Loucy (cell line): ENCODE data around the gene ACHE.
"Not testable (repeated sequence)": the region's sequence is repeated elsewhere in the genome, so short reads cannot be mapped to it uniquely, and the experiment has no call there.

Source experiments
- CTCF ChIP-seq: fragments of 200-600 bp; sonication (generic); conservative IDR thresholded peaks from 2 replicates; pipeline ENCODE4 v1.5.1; 2014; ENCODE audit warnings: mild to moderate bottlenecking, antibody characterized with exemption, low read length
- EZH2phosphoT487 ChIP-seq: fragments of 200-600 bp; IDR thresholded peaks from 2 replicates; pipeline ENCODE4 v1.6.1; 2018; ENCODE audit warnings: antibody characterized with exemption, mild to moderate bottlenecking, moderate library complexity, borderline replicate concordance

GRCh38 chr7:100935381-100935780, 39.7 kb upstream of the ACHE start:
- not testable (repeated sequence) for TF ChIP-seq CTCF, EZH2phosphoT487
